HG02943 (cell line): ENCODE results near the gene CCNC.

Experiments
- ATAC-seq: cut with Tn5 transposase; IDR thresholded peaks from one replicate; pipeline ENCODE4 v1.9.1; 2021; ENCODE audit warnings: mild to moderate bottlenecking, low read depth, moderate library complexity; ENCODE audit not compliant: unreplicated experiment

Gene CCNC

GRCh38 chr6:99568103-99568933 is at the start of gene CCNC:
Gene CCNC, minus strand, starts transcription at chr6:99568660. Its CDS starts 133 bp downstream, at chr6:99568527.
- peak; percentile 99 for ATAC-seq

GRCh38 chr6:99617131-99617530 is 48.7 kb upstream of the CCNC start:
- ATAC-seq = no peak

GRCh38 chr6:99614430-99615186 is 46.1 kb upstream of the CCNC start:
- peak; percentile 18 for ATAC-seq

GRCh38 chr6:99613705-99614429 is 45.4 kb upstream of the CCNC start:
- ATAC-seq = peak; percentile 56

- peak; percentile 53 for ATAC-seq
These were observed 44.9 kb upstream of the CCNC start for GRCh38 chr6:99613409-99613704.

- peak; percentile 6 for ATAC-seq
These were observed 44.3 kb upstream of the CCNC start for GRCh38 chr6:99612551-99613408.

- peak; percentile 46 for ATAC-seq
These were observed 42.7 kb upstream of the CCNC start for GRCh38 chr6:99611148-99611547.

- ATAC-seq = no peak
These were observed 41.5 kb upstream of the CCNC start for GRCh38 chr6:99609905-99610489.

GRCh38 chr6:99608886-99609482 is 40.5 kb upstream of the CCNC start:
- ATAC-seq = no peak

- no peak for ATAC-seq
These were observed 39.8 kb upstream of the CCNC start for GRCh38 chr6:99608059-99608885.

- no peak for ATAC-seq
These were observed 39.1 kb upstream of the CCNC start for GRCh38 chr6:99607416-99608036.

- ATAC-seq = no peak
These were observed 38.4 kb upstream of the CCNC start, which contains the start of gene PRDM13 for GRCh38 chr6:99606656-99607415. Gene PRDM13, plus strand, starts transcription at chr6:99606833. Its CDS starts 202 bp downstream, at chr6:99607035.

- no peak for ATAC-seq
These were observed 37.6 kb upstream of the CCNC start for GRCh38 chr6:99605911-99606655.

GRCh38 chr6:99605074-99605734 is 36.7 kb upstream of the CCNC start:
- no peak for ATAC-seq

- ATAC-seq = no peak
These were observed 36.0 kb upstream of the CCNC start for GRCh38 chr6:99604166-99605073.
